NCI-H1930 (cell line): ENCODE measurements around the gene KCNQ4.

Experiments used
- DNase-seq, 2 experiments: peaks; one replicate each; lab custom pipeline; 2025; lab: John Stamatoyannopoulos, UW

The KCNQ4 gene

DNA sequence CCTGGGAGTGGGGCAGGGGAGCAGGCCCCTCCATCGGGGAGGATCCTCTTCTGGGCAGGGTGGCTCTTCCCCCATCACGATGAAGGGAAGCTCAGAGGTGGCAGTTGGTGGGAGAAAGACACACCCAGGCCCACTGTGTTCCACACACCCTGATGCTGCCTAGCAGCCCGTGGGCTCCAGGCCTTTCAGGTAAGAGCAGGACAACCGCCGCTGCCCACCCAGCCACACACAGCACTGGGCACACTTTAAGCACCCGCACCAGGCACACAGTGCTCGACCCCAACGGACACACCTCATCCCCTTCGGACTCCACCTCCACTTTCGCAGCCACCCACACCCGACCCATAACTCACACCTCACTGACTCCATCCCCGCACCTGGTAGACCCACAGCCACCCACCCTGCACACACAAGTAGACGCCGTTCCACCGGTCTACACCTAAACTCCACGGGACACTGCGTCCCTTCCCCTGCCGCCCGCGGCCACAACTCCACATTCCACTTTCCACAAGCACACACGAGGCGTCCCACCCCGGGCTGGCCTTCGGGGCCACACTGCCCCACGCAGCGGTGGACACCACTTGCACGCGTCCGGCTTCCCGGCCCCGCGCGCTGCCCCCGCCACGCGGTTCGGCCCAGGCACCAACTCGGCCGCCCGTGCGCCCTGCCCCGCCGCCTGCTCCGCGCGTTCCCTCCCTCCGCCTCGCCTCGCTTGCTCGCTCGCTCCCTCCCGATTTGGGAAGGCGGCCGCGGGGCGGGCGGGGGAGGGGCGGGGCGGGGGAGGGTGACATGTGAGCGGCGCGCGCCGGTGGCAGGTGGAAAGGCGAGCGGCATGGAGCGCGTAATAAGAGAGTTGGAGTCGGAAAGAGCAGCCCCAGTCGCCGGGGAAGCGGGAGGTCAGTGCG, at the start of gene KCNQ4:
KCNQ4 (plus strand) TSS at position 787 of the 905 bp plus-strand sequence. CDS start 307 bp downstream, outside the sequence.
- no peak for DNase-seq

DNA sequence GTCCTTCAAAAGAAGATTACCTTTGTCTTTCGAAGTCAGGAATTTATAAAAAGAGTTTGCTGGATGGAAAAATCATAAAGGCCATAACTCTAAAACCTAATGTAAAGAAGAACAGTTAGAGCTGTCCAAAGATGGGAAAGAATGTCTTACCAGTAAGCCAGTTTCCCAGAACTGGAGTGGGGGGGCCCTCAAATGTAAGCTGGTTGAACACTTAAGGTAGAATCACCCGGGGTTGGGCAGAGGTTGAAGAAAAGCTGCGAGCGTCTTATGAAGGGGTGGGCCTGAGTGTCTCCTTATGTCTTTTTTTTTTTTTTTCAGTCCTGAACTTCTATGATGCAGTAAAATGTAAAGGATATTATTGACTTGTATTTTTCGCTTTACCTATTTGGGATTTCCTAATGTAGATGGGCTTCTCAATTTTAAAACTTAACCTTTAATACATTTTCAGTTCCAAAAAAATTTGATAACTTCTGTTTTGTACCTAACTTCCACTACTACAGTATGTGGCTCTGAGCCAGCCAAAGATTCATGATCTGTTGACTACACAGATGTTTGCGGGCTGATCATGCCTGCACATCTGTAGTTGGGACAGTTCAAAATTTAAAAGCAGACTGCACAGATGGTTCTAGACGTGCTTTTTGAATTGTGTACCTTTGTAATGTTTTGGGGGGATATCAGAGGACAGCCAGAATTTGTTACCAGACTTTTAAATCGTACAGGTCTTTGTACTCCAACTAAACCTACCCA, 48.5 kb upstream of the KCNQ4 start:
- DNase-seq, result no peak

DNA sequence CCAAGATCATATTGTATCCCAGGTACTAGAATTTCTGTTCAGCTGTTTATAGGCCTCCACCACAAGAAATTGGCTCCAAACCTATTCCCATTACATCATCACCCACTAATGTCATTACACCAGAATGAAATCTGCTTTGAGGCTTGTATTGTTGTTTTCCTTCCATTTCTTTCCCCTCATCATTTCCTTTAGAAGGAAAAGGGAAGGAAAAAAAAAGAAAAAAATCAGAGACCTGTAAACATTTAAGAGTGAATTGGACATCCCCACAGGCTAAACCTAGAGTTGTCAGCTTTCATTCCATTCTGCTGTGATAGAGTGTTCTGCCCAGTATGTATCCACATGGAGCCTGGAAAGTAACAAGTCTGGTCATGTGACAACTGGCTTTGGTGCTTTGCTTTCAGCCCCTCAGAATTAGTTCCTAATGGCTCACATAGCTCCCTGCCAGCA, 47.5 kb upstream of the KCNQ4 start:
- no peak for DNase-seq

DNA sequence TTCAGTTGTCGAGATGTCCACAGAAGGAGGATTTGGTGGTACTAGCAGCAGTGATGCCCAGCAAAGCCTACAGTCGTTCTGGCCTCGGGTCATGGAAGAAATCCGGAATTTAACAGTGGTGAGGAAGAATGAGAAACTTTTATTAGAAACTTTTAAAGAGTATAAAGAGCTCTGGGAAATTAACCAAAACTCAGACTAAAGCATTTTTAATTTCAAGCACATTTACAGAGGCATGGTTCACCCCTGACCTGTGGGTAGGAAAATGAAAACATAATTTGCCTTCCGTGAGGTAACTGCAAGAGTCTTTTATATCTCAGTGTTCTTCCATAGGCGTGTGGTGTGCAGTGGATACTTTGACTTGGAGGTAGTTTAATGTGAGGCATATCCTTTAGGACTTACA, 44.8 kb upstream of the KCNQ4 start:
- DNase-seq, result no peak

DNA sequence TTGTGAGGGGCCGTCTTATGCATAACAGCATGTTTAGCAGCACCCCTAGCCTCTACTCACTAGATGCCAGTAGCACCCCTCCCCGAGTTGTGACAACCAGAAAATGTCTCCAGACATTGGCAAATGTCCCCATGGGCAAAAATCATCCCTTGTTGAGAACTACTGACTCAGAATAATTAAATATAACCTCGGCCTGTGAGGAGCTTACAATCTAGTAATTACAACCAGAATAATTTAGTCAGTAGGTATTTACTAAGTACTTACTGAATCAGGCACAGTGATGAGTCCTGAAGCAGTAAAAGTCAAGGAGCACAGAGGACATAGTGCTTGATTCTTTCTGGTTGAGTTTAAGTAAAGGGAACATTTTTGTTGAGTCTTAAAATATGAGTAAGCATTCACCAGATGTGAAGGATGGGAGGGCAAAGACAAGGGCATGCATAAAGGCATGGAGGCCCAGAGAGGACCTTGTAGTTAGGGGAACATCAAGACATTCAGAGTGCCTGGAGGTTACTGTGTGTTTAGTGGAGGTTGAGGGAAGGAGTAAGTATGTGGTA, 44.1 kb upstream of the KCNQ4 start:
- no peak for DNase-seq

DNA sequence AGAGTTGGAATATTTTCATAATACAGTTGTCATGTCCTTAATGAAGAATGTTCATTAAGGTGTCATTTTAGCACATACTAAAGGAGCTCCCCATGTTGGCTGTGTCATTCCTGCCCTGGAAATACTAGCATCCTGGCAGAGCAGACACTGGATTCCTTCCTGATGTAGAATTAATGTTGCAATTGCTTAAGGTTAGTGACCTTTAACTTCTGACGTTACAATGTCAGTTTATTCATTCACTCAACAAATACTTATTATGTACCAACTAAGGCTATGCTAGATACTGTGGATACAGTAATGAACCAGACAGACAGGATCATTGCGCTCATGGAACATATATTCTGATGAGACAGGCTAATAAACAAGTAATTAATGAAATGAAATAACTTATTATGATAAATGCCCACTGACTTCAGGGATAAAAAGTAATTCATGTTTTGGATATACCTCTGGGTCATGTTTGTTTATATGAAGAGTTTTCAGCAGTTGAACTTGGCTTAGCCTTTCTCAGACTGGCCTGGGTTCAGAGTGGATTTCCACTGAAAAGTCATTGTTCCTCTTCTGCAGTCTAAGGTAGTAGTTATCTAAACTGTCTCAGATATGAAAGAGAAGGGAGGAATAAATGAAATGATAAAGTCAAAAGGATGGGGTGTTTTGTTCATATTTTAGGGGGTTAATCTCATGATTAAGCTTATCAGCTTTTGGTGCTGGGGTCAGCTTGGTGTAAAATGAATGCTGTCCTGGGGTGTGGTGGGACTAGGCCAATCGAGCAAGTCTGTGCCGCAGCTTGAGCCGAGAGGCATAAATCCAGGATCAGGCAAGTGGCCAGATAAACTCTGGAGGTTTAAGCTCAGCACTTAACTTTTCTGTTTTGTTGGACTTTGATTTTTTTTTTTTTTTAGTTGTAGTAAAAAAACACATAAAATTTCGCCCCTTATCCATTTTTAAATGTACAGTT, 43.3 kb upstream of the KCNQ4 start:
- no peak for DNase-seq

DNA sequence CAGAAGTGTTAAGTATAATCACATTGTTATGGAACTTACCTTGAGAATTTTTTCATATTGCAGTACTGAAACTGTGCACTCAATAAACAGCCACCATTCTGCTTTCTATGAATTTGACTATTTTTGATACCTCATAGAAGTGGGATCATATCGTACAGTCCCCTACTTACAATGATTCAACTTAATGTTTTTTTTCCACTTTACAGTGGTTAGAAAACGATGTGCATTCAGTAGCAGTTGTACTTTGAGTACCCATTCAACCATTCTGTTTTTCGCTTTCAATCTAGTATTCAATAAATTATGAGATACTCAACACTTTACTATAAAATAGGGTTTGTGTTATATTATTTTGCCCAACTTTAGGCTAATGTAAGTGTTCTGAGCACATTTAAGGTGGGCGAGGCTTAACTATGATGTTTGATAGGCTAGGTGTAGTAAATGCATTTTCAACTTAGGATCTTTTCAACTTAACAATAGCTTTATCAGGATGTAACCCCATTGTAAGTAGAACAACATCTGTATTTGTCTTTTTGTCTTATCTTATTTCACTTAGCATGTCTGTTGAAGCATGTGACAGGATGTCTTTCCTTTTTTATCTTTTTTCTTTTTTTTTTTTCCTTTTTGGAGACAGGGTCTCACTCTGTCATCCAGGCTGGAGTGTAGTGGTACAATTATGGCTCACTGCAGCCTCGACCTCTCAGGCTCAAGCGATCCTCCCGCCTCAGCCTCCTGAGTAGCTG, 42.4 kb upstream of the KCNQ4 start:
- no peak for DNase-seq

DNA sequence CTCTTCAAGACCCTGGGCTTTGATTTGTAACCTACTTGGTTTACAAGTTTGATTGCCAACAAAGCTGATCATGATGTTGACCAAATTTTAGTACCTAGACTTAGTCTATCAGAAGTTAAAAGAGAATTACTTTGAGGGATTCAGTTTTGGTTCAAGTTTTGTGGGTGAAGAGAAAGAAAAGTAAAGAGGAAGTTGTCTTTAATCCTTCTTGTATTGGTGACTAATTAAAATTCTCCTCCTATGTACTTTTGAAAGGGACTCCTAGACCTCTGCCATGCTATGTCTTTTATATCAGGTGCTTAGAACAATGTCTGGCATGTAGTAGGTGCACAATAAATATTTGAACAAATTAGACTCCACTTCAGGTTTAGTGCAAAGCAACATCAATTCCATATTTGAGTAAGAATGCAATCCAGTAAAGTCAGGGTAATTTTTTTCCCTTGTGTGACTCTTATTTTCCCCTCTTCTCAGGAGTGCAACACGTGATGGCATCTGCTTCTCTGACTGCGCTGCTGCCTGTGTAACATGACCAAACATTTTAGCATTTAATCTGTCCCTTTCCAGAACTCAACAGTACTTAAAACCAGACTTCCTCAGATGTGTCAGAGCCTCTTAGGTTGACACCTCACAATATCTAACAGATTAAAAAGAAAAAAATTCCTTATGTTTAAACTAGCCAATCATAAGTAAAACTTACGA, 41.1 kb upstream of the KCNQ4 start:
- no peak for DNase-seq

DNA sequence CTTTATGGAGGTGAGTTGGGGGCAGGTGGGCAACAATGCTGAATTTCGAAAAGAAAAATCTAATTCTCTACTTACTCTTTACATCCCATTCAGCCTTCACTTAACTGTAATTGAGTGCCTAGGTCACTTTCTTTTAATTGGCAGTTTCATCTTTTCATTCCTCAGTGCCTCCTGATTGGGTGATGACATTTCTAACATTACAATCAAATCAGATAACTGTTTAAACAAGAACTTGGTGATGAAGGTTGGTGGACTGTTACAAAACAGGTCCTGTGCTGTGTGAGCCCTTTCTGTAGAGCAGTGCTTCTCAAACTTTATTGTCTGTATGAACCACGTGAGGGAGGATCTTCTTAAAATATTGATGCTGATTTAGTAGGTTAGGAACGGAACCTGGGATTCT, 40.1 kb upstream of the KCNQ4 start:
- DNase-seq, result no peak

DNA sequence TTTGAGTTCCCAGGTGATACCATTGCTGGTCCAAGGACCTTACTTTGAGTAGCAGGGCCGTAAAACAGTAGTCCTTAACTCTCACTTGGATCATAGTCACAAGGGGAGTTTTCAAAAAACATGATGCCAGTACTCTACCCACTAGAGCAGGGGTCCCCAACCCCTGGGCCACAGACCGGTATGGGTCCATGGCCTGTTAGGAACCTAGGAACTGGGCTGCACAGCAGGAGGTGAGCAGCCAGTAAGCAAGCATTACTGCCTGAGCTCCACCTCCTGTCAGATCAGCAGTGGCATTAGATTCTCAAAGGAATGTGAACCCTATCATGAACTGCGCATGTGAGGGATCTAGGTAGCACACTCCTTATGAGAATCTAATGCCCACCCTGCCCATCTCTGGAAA, 39.7 kb upstream of the KCNQ4 start:
- DNase-seq, result no peak

DNA sequence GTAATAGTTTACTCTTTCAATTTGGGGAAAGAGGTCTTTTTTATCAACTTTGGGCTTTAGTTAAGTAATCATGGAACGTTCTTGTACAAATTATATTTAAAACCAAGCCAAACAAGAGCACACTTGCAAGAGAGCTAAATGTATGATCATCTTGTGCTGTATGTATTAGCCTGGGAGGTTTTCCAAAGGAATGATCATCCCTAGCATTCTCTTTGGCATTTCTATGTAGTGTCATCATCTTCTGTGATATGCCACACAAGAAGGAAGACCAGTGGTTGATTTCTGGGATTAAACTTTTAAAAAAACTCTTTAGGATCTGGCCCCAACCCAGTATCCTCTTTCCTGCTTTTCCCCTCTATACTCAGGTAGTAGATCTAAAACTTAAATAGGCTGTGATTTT, 38.4 kb upstream of the KCNQ4 start:
- no peak for DNase-seq

DNA sequence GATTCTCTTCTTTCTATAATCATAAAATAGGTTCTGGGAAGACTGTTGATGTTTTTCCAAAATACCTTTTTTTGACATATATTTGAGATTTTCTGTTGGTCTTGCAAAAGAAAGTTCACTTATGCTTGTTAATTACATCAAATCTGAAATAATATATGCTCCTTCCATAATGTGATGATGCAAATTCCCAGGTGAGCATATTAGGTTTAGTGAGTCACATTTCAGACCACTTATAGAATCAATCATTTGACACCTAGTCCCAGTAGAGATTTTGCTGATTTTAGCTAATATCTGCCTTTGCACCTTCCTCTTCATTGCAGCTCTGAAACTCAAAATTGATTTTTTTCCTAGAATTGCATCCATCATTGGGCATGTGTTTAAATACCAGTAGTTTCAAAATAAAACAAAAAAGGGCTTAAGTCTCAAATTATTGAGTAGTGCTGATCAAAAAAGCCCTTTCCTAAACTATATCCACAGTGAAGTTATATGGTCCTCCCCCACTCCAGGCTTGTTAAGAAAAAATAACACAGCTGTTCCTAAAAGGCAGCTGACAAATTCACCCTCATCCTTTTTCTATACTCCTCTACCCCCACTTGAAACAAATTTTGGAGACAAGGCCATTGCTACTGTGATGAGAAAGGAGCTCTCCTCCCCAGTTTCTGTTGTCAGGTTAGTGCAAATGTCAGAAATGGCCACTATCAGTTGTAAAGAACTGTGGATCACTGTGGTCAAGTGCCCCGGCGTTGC, 37.1 kb upstream of the KCNQ4 start:
- DNase-seq, result no peak

DNA sequence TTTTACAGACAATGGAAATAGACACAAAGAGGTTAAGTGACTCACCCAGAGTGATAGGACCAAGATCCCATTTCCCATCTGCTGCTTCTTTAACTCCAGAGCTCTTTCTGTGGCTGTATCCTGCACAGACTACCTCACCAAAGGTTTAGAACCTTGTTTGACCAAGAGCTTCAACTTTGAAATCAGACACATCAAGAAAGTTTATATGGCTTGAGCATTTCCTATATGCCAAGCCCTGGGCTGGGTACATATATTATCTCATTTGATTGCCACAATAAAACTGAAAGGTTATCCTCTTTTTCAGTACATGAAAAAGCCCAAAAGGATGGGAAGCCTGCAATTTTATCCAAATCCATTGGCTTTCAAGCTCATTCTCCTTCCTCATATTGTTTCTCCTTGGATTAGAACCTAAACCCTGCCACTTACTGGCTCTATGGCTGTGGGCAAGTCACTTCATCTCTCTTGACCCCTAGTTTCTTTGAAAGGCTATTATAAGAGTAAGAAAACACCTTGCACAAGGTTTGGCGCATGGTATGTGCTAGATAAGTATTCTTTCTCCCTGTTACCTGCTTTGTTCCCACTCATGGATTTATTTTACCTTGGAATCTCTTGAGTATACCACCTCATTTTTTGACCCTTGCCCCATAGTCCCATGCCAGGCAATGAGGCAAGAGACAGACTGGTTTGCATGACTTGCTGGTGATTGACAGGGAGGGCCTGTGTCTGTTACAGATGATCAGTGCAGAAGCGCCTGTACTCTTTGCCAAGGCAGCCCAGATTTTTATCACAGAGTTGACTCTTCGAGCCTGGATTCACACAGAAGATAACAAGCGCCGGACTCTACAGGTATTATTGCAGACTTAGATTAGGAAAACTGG, 34.5 kb upstream of the KCNQ4 start:
- no peak for DNase-seq

DNA sequence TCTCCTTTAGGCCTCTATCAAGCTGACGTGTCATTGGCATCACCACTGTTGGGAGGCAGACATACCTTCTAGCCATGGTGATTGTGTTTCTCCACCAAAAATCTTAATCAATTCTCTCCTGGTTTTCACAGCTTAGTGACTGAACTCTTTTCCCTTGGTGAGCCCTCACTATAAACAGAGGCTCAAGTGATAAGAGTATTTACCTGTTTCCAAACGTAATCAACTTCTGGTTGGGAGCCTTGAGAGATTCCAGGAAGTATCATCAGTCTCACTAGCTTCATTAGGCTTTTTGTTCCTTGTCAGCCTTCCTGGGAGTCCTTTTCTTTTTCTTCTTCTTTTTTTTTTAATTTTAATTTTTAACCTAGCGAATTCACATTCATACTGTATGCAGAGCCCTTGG, 33.8 kb upstream of the KCNQ4 start:
- no peak for DNase-seq

DNA sequence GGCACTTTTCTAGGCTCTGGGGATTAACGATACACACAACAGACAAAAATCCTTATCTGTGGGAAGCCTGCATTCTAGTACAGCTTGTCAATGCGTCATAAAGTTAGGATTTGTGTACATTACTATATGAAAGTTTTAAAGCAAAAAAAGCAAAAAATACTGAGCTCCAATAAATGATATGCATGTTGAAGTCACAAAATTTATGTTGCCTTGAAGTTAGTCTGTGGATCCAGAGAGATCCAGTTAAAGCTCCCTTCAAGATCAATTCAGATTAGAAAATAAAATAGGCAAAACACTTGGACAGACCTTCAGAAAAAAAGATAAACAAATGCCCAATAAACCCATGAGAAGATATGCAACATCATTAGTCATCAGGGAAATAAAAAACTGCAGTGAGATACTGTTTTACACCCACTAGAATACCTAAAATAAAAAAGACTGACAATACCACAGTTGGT, 33.1 kb upstream of the KCNQ4 start:
- DNase-seq, result no peak

DNA sequence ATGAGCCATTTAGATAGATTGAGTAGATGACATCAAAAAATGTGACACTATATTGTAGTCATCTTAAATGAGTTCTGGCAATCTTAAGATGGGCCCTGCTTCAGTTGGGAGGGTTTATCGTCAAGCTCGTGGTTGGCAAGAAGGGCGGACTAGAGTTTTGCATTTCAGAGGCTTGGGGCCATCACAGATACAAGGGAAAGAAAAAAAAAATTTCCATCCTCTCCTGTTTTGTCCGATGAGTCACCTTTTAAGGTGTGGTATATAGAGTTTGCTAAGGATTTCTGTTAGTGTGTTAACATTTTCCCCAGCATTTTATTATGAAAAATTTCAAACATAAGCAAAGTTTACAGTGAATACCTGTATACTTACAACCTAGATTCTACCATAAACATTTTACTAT, 31.8 kb upstream of the KCNQ4 start:
- no peak for DNase-seq

DNA sequence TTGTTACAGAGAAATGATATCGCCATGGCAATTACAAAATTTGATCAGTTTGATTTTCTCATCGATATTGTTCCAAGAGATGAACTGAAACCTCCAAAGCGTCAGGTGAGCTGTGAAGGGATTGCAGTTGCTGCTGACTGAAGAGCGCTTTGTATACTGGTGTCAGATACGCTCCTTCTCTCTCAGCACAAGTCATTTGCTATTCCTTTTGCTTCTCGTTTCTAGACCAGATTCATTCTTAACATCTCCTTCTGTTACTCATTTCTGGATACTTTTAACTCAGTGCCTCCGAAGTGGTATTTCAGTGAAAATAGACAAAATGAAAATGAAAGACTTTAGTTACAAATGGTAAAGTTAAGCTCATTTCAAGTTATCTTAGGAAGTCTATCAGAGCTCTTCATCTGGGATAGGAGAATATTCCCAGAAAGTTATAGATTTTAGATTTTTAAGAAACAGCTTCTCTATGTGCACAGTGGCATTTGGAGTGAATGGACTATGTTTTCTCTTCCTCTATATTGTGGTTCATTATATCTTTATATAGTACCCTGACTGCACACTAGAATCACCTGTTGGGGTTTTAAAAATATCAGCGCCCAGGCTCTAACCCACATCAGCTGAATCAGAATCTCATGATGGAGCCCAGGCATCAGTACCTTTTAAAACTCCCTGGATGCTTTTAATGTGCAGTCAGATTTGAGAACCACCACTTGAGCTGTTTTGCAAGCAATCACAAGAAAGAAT, 30.3 kb upstream of the KCNQ4 start:
- no peak for DNase-seq

DNA sequence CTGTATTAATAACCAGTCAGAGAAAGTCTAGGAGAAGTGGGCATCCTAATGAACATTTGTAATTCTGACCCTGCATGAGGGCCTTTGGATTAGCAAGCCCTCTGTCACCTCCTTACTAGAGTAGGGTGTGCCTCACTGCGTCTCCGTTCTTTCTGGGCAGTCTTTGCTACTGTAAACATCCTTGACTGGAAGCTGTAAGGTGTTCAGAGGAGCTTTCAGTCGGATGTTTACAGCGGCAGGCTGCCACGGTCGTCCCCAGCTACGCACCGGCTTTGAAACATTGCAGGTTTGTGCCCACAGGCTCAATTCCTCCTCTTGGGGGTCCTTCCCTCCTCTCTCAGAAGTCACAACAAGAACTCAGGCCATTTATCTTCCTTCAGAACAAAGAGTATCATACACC, 29.4 kb upstream of the KCNQ4 start:
- no peak for DNase-seq
